Astrocyte of the cerebellum (primary cell): ENCODE measurements around the gene NECTIN2.

Experiments
- DNase-seq: peaks from one replicate; pipeline ENCODE4 v3.0.0-alpha.2; 2011; ENCODE audit warnings: low read depth
- H3K4me3 ChIP-seq: 2 replicates; pipeline ENCODE4 v1.5.1; 2011; ENCODE audit warnings: mild to moderate bottlenecking, low read depth, low read length, moderate library complexity
- CTCF ChIP-seq: IDR thresholded peaks from 2 replicates; pipeline ENCODE4 v1.5.1; 2012; ENCODE audit warnings: low read length, low read depth, moderate library complexity, mild to moderate bottlenecking; ENCODE audit errors: missing control alignments
- in situ Hi-C: cut with HindIII; loops from 2 replicates; pipeline ENCODE4 v1.10.0; 2017; ENCODE audit warnings: low sequenced_read_pairs

Gene NECTIN2

GRCh38 chr19:44806291-44806690, 39.8 kb upstream of the NECTIN2 start:
- no peak overlapping the region for H3K4me3 ChIP-seq
- no peak for TF ChIP-seq CTCF
- no peak for DNase-seq
- in situ Hi-C loops: no loop called here

GRCh38 chr19:44807162-44807561, 38.9 kb upstream of the NECTIN2 start:
- in situ Hi-C loops: no loop called here
- DNase-seq: no peak

GRCh38 chr19:44807652-44808462, 38.2 kb upstream of the NECTIN2 start:
- TF ChIP-seq CTCF: peak; percentile 61
- in situ Hi-C loops: no loop called here
- DNase-seq: no peak
- H3K4me3 ChIP-seq: no peak overlapping the region

More at GRCh38 chr19:44807162-44807561, 38.9 kb upstream of the NECTIN2 start:
- H3K4me3 ChIP-seq: no peak overlapping the region
- TF ChIP-seq CTCF: no peak

GRCh38 chr19:44808463-44809371, 37.4 kb upstream of the NECTIN2 start, which contains the start of gene BCAM:
BCAM (plus strand) TSS chr19:44809103; CDS start chr19:44809125, 22 bp downstream.
- H3K4me3 ChIP-seq: peak within 1 kb of the TSS; percentile 60
- no peak for TF ChIP-seq CTCF
- in situ Hi-C loops: no loop called here
- no peak for DNase-seq

- in situ Hi-C loops: no loop called here
- DNase-seq: no peak
- H3K4me3 ChIP-seq: peak overlapping the region; percentile 60
- no peak for TF ChIP-seq CTCF
These were observed 36.4 kb upstream of the NECTIN2 start for GRCh38 chr19:44809577-44810233.

- no peak for DNase-seq
- H3K4me3 ChIP-seq: no peak overlapping the region
- TF ChIP-seq CTCF: no peak
- in situ Hi-C loops: no loop called here
These were observed 35.6 kb upstream of the NECTIN2 start for GRCh38 chr19:44810234-44811121.
